GM23338 (cell line): ENCODE data around the gene NECAP2. TPM values are rescaled to one million over a fixed set of nuclear protein-coding genes. Genes with fewer than 3 reads are reported as not detected.
A peak's percentile ranks its signal among the peaks of the same experiment; 100 is the strongest.

Experiments
- ATAC-seq: fragments of 200-7000 bp; cut with Tn5 transposase; 3 replicates; pipeline ENCODE4 v1.9.1; 2020
- DNase-seq: peaks from one replicate; pipeline ENCODE4 v3.0.0-alpha.2; 2015; ENCODE audit warnings: low spot score
- H2AFZ ChIP-seq: fragments of 200-600 bp; sonication (generic); 2 replicates; pipeline ENCODE4 v1.8.0; 2016; ENCODE audit warnings: antibody characterized with exemption, mild to moderate bottlenecking, moderate library complexity
- H3F3A ChIP-seq: fragments of 200-600 bp; sonication (generic); replicated peaks from 2 replicates; pipeline ENCODE4 v1.8.0; 2017; ENCODE audit warnings: antibody characterized with exemption, mixed run types, low read depth
- H3K27ac ChIP-seq: fragments of 200-600 bp; sonication (generic); 2 replicates; pipeline ENCODE4 v1.6.1; 2016; ENCODE audit warnings: low read depth
- H3K27me3 ChIP-seq: fragments of 200-600 bp; sonication (generic); 2 replicates; pipeline ENCODE4 v1.8.0; 2016; ENCODE audit warnings: mild to moderate bottlenecking, mixed run types, moderate library complexity; ENCODE audit not compliant: insufficient read depth
- H3K36me3 ChIP-seq: fragments of 200-600 bp; sonication (generic); 2 replicates; pipeline ENCODE4 v1.8.0; 2016; ENCODE audit warnings: mild to moderate bottlenecking; ENCODE audit not compliant: insufficient read depth
- H3K4me1 ChIP-seq: fragments of 200-600 bp; sonication (generic); 2 replicates; pipeline ENCODE4 v1.8.0; 2016; ENCODE audit warnings: mild to moderate bottlenecking, moderate library complexity; ENCODE audit not compliant: insufficient read depth
- H3K4me2 ChIP-seq: fragments of 200-600 bp; sonication (generic); 2 replicates; pipeline ENCODE4 v1.7.1; 2017; ENCODE audit warnings: mixed run types
- H3K4me3 ChIP-seq: fragments of 200-600 bp; sonication (generic); 2 replicates; pipeline ENCODE4 v1.6.1; 2016; ENCODE audit warnings: mixed run types
- H3K79me2 ChIP-seq: fragments of 200-600 bp; sonication (generic); replicated peaks from 2 replicates; pipeline ENCODE4 v1.8.0; 2017; ENCODE audit warnings: mild to moderate bottlenecking; ENCODE audit not compliant: insufficient read depth
- H3K9me2 ChIP-seq: fragments of 200-600 bp; sonication (generic); 2 replicates; pipeline ENCODE4 v1.8.0; 2017; ENCODE audit not compliant: insufficient read depth
- H4K20me1 ChIP-seq: fragments of 200-600 bp; sonication (generic); replicated peaks from 2 replicates; pipeline ENCODE4 v1.8.0; 2017; ENCODE audit warnings: mild to moderate bottlenecking; ENCODE audit not compliant: insufficient read depth
- H3K27ac Mint-ChIP-seq: 2 replicates; pipeline ENCODE4 v1.8.0; 2020; ENCODE audit warnings: inconsistent platforms, mild to moderate bottlenecking, moderate library complexity, mixed read lengths
- H3K27me3 Mint-ChIP-seq: 3 replicates; pipeline ENCODE4 v1.8.0; 2022; ENCODE audit warnings: low read depth, mild to moderate bottlenecking, moderate library complexity, mixed read lengths, inconsistent platforms; ENCODE audit not compliant: insufficient read depth, poor library complexity
- H3K36me3 Mint-ChIP-seq: 3 replicates; pipeline ENCODE4 v1.8.0; 2021; ENCODE audit warnings: low read depth, mild to moderate bottlenecking, inconsistent platforms, moderate library complexity, mixed read lengths
- H3K4me1 Mint-ChIP-seq: 3 replicates; pipeline ENCODE4 v1.8.0; 2020; ENCODE audit warnings: mild to moderate bottlenecking, inconsistent platforms, mixed read lengths
- H3K4me3 Mint-ChIP-seq: 3 replicates; pipeline ENCODE4 v1.8.0; 2021; ENCODE audit warnings: moderate library complexity, mild to moderate bottlenecking, inconsistent platforms, mixed read lengths
- H3K9me3 Mint-ChIP-seq: 3 replicates; pipeline ENCODE4 v1.8.0; 2020; ENCODE audit warnings: moderate library complexity, mild to moderate bottlenecking, inconsistent platforms, mixed read lengths
- CTCF ChIP-seq, 2 experiments: fragments of 200-600 bp in 1 of 2; sonication (generic) in 1 of 2; conservative IDR thresholded peaks; 2 replicates each; pipeline versions ENCODE4 v1.5.1 to v1.6.1; 2016 to 2017; ENCODE audit warnings: antibody characterized with exemption in 2 of 2, low read depth in 2 of 2, mild to moderate bottlenecking in 2 of 2, moderate library complexity in 1 of 2
- ETS1 ChIP-seq: IDR thresholded peaks from 2 replicates; pipeline ENCODE4 v1.6.1; 2016; ENCODE audit warnings: antibody characterized with exemption
- EZH2 ChIP-seq: fragments of 200-600 bp; sonication (generic); IDR thresholded peaks from one replicate; pipeline ENCODE4 v1.8.0; 2017; ENCODE audit warnings: antibody characterized with exemption, mild to moderate bottlenecking, low read depth; ENCODE audit not compliant: unreplicated experiment
- EZH2phosphoT487 ChIP-seq: fragments of 200-600 bp; sonication (generic); IDR thresholded peaks from one replicate; pipeline ENCODE4 v1.8.1; 2018; ENCODE audit warnings: antibody characterized with exemption; ENCODE audit not compliant: unreplicated experiment
- JUNB ChIP-seq: IDR thresholded peaks from one replicate; pipeline ENCODE4 v1.6.1; 2016; ENCODE audit warnings: antibody characterized with exemption; ENCODE audit not compliant: unreplicated experiment
- NANOG ChIP-seq: IDR thresholded peaks from 2 replicates; pipeline ENCODE4 v1.6.1; 2016; ENCODE audit warnings: antibody characterized with exemption, borderline replicate concordance
- POLR2AphosphoS5 ChIP-seq: IDR thresholded peaks from 2 replicates; pipeline ENCODE4 v1.6.1; 2016; ENCODE audit warnings: antibody characterized with exemption, low read depth
- REST ChIP-seq: IDR thresholded peaks from one replicate; pipeline ENCODE4 v1.6.1; 2018; ENCODE audit warnings: antibody characterized with exemption; ENCODE audit not compliant: unreplicated experiment
- STAT1 ChIP-seq: IDR thresholded peaks from one replicate; pipeline ENCODE4 v1.6.1; 2016; ENCODE audit warnings: antibody characterized with exemption; ENCODE audit not compliant: unreplicated experiment
- ZNF114 ChIP-seq: fragments of 250-450 bp; sonication (Bioruptor Pico); IDR thresholded peaks from 2 replicates; pipeline ENCODE4 v1.5.0; 2020; ENCODE audit warnings: mild to moderate bottlenecking, moderate library complexity
- ZNF331 ChIP-seq: fragments of 250-450 bp; sonication (Bioruptor Pico); IDR thresholded peaks from 2 replicates; pipeline ENCODE4 v1.5.0; 2020; ENCODE audit warnings: low read depth, mild to moderate bottlenecking, moderate library complexity
- ZNF462 ChIP-seq: fragments of 250-450 bp; sonication (Bioruptor Pico); IDR thresholded peaks from 2 replicates; pipeline ENCODE4 v1.5.0; 2020; ENCODE audit warnings: mild to moderate bottlenecking, moderate library complexity
- long read RNA-seq: library from polyadenylated mRNA; unstranded; transcript quantifications from one replicate; pipeline ENCODE4 v2.0.0, GENCODE V29; 2020; ENCODE audit not compliant: unreplicated experiment
- polyA plus RNA-seq: library from polyadenylated mRNA; unstranded; fragments of >200 nt; fragmentation: Nextera tagmentation; extraction: Ambion mirVana; gene quantifications from 2 replicates; pipeline ENCODE4 v1.2.1, GENCODE V29; 2016
- total RNA-seq: library from RNA; depleted of rRNA; stranded (reverse); fragments of >200 nt; shearing (Covaris generic); gene quantifications from 2 replicates; pipeline ENCODE4 v1.2.3, GENCODE V29; 2014; rRNA removed

NECAP2 gene
- total RNA-seq, result 28.9 and 32.9 TPM in 2 replicates
- polyA plus RNA-seq, result 16.9 and 20.2 TPM in 2 replicates
- long read RNA-seq, transcript NECAP2-201 (8 exons, 2,070 nt), result major isoform, 27 of 37 reads
- long read RNA-seq, partial matches to known transcripts, result 3 of 37 reads
- long read RNA-seq, other reads (novel, unspliced or antisense), result 5 of 37 reads

DNA sequence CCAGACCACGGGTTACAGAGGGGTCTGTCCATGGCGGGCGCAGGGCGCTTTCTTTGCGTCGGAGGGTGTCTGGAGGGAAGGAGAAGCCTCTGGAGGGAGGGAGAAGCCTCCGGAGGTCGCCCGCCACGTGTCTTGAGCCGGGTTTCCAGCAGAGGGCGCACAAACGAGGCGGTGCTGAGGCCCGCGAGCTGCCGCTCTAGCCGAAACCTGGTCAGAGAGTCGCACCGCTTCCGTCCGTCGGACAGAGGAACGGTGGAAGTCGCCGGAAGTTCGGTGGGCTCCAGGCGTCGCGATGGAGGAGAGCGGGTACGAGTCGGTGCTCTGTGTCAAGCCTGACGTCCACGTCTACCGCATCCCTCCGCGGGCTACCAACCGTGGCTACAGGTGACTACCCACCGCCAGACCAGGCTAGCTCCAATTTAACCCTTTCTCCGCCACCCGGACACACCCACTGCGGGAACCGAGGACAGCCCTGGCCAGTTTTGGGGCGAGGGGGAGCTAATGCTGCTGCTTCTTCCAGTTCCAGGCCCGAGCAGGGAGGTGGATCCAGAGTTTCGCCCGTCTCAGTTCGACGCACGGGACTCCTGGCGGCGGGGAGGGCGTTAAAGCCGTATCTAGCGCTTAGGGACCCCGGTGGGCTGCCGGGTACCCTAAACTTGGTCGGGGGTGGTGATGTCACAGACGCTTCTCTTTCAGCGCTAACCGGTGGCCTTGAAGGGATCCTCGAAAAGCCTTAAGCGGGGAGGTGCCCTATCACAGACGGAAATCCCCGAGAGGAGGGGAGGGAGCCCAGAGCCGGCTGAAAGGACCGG lies at the start of gene NECAP2:
Gene NECAP2, plus strand, starts transcription at position 255 of the 812 bp plus-strand sequence. Its CDS starts 38 bp downstream, at position 293.
- H3K4me3 Mint-ChIP-seq, result peak within 1 kb of the TSS; percentile 95
- H3K4me1 ChIP-seq, result no peaks in the 10 kb centered on the region; the same call in 1 of the 2 replicates
- peak within 1 kb of the TSS; percentile 95 for H3K4me3 ChIP-seq
- peaks cover 16% of the 10 kb centered on the region for H3K79me2 ChIP-seq
- H3K9me2 ChIP-seq, result no peaks in the 10 kb centered on the region
- H3F3A ChIP-seq, result peaks cover 8% of the 10 kb centered on the region
- H3K27me3 ChIP-seq, result peaks cover 10% of the 10 kb centered on the region; the same call in 1 of the 2 replicates
- 0 out of 3 replicates have a peak, but pooled peaks cover 7% of the 10 kb centered on the region for H3K4me1 Mint-ChIP-seq
- peaks cover 14% of the 10 kb centered on the region for H3K27me3 Mint-ChIP-seq
- peaks cover 30% of the 10 kb centered on the region; the same call in 1 of the 2 replicates for H4K20me1 ChIP-seq
- ATAC-seq (peak; percentile 93), DNase-seq (peak; percentile 97)
- H3K27ac Mint-ChIP-seq, result peak within 1 kb of the TSS; percentile 64
- H3K36me3 Mint-ChIP-seq, result peaks cover 12% of the 10 kb centered on the region
- peak within 1 kb of the TSS; percentile 98 for H2AFZ ChIP-seq
- peak within 1 kb of the TSS; percentile 86 for H3K4me2 ChIP-seq
- no peaks in the 10 kb centered on the region for H3K36me3 ChIP-seq
- peak within 1 kb of the TSS; percentile 81; the same call in 1 of the 2 replicates for H3K27ac ChIP-seq
- H3K9me3 Mint-ChIP-seq, result no peaks in the 10 kb centered on the region
- TF ChIP-seq ZNF462 (CRISPR knock-in tag) (no peak), STAT1 (no peak), ZNF114 (CRISPR knock-in tag) (peak; percentile 6; the same call in 1 of the 2 replicates), REST (no peak), JUNB (no peak), ZNF331 (CRISPR knock-in tag) (no peak), CTCF (conservative IDR thresholded peaks at IDR 0.05; ENCODE audit: low read depth in 2 of 2) (peak; percentile 59 to 91), NANOG (no peak), ETS1 (peak; percentile 90), POLR2AphosphoS5 (peak; percentile 89), EZH2phosphoT487 (no peak), EZH2 (no peak)
